Stimulated activated naive CD8-positive, alpha-beta T cell treated with anti-CD3 and anti-CD28 coated beads, Interleukin-15, amount 100 ng/mL, for 72 hours (primary cell): ENCODE results near the gene WTAP.
"Not testable (repeated sequence)": the region's sequence is repeated elsewhere in the genome, so short reads cannot be mapped to it uniquely, and the experiment has no call there.

ENCODE experiments used
- ATAC-seq: fragments of 150-1000 bp; cut with Tn5 transposase; 2 replicates; pipeline ENCODE4 v1.10.0; 2021; ENCODE audit warnings: mild to moderate bottlenecking, moderate library complexity
- DNase-seq, 2 donors: peaks; one replicate each; pipeline ENCODE4 v3.0.0; 2021 to 2022
- H3K27ac Mint-ChIP-seq, 2 donors: one replicate each; pipeline ENCODE4 v1.8.0; 2022; ENCODE audit warnings: mild to moderate bottlenecking in 2 of 2, mixed read lengths in 2 of 2, moderate library complexity in 2 of 2
- H3K27me3 Mint-ChIP-seq: one replicate; pipeline ENCODE4 v1.8.0; 2022; ENCODE audit warnings: mixed read lengths
- H3K4me1 Mint-ChIP-seq: one replicate; pipeline ENCODE4 v1.8.0; 2022; ENCODE audit warnings: mild to moderate bottlenecking, mixed read lengths
- H3K4me3 Mint-ChIP-seq, 2 donors: one replicate each; pipeline ENCODE4 v1.8.0; 2022; ENCODE audit warnings: mild to moderate bottlenecking in 2 of 2, mixed read lengths in 2 of 2, moderate library complexity in 1 of 2
- H3K9me3 Mint-ChIP-seq, 2 donors: one replicate each; pipeline ENCODE4 v1.8.0; 2022; ENCODE audit warnings: mixed read lengths in 2 of 2

WTAP gene

DNA sequence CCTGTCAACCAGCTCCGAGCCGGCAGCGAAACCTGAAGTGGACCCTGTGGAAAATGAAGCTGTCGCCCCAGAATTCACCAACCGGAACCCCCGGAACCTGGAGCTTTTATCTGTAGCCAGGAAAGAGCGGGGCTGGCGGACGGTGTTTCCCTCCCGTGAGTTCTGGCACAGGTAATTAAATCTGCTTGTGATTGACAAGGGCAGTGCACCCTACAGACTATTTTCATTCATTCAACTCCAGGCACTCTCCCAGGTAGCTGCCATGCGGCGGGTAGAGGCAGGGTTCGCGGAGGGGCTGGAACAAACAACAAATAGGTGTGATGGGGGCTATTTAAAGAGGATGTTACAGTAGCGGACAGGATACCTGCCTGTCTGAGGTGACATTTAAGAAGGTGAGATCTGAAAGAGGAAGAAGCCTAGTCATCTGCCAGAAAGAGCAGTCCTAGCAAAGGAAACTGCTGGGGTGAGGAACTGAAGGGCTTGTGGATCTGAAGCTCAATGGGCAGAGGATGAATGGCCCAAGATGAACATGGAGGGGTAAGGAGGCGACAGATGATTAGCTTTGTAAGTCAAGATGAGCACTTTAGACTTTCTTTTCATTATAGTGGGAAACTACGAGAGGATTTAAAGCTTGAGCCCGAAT is 63.8 kb downstream of the WTAP start:
- DNase-seq (peak; percentile 15 to 27), ATAC-seq (no peak)
- peak overlapping the region; percentile 97 for H3K27ac Mint-ChIP-seq
- no peaks in the 10 kb centered on the region for H3K9me3 Mint-ChIP-seq
- peaks cover 67% of the 10 kb centered on the region for H3K4me1 Mint-ChIP-seq
- H3K27me3 Mint-ChIP-seq = no peaks in the 10 kb centered on the region
- H3K4me3 Mint-ChIP-seq = peak overlapping the region; percentile 93 to 96

DNA sequence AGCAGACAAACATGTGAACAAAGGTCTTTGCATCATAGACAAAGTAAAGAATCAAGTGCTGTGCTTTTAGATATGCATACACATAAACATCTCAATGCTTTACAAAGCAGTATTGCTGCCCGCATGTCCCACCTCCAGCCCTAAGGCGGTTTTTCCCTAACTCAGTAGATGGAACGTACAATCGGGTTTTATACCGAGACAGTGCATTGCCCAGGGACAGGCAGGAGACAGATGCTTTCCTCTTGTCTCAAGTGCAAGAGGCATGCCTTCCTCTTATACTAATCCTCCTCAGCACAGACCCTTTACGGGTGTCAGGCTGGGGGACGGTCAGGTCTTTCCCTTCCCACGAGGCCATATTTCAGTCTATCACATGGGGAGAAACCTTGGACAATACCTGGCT is 67.7 kb downstream of the WTAP start:
- not testable (repeated sequence) for DNase-seq, H3K4me3 Mint-ChIP-seq, H3K27me3 Mint-ChIP-seq, H3K9me3 Mint-ChIP-seq, H3K27ac Mint-ChIP-seq, ATAC-seq
- H3K4me1 Mint-ChIP-seq = peaks cover 50% of the 10 kb centered on the region

DNA sequence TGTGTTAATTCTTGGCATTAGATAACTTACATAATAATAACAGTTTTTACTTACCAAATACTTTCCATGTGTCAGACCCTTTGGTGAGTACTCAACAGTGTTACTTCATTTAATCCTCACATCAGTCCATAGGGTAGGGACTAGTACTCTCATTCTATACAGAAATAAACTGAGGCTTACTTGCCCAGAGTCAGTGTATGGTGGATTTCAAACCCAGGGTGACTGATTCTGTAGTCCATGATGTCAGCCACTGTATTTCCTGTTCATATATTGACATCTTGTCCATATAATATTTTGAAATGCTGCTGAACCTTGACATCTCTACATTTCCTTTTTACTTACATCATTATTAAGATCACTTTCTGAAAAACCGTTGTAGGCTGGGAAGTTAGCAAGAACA is 70.2 kb downstream of the WTAP start:
- H3K4me1 Mint-ChIP-seq = peaks cover 33% of the 10 kb centered on the region
- no peaks in the 10 kb centered on the region for H3K9me3 Mint-ChIP-seq
- DNase-seq (no peak), ATAC-seq (no peak)
- H3K27ac Mint-ChIP-seq = no peak overlapping the region
- no peaks in the 10 kb centered on the region for H3K27me3 Mint-ChIP-seq
- no peak overlapping the region for H3K4me3 Mint-ChIP-seq

DNA sequence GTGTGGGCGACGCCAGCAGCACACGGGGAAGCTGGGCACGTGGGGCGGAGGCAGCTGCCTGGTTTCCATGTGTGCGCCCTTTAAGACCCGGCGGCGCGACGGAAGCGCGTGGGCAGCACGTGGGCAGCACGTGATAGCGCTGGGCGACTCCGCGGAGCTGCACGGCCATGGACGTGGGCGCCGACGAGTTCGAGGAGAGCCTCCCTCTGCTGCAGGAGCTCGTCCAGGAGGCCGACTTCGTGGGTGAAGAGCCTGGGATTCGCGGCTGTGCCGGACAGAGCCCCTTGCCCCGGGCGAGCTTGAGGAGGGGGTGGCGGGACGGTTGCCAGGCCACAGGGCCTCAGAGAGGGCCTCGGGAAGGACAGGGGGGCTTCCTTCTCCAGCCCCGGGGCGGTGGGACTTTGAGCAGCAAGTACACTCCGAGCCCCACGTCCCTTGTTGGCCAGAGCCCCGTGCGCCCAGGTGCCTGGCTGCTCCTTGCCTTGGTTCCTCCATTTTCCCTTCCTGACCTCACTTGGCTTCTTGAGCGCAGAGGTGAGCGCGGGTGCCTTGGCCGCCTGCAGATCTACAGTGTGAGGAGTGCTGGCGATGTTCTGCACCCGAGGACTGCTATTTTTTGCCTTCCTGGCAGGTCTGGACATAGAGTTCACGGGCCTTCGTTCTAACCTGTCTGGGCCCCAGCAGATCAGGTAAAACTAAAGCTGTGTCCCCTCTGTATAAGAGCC is 73.0 kb downstream of the WTAP start, which contains the start of gene PNLDC1:
PNLDC1 (plus strand) TSS at position 136 of the 725 bp plus-strand sequence; CDS start at position 168, 32 bp downstream.
- H3K27ac Mint-ChIP-seq = peak within 1 kb of the TSS in 1 of 2 donors; percentile 3
- peaks cover 11% of the 10 kb centered on the region for H3K4me1 Mint-ChIP-seq
- DNase-seq = no peak
- no peak within 1 kb of the TSS for H3K4me3 Mint-ChIP-seq
- no peaks in the 10 kb centered on the region for H3K9me3 Mint-ChIP-seq
- H3K27me3 Mint-ChIP-seq = no peaks in the 10 kb centered on the region
- ATAC-seq = peak; percentile 60

DNA sequence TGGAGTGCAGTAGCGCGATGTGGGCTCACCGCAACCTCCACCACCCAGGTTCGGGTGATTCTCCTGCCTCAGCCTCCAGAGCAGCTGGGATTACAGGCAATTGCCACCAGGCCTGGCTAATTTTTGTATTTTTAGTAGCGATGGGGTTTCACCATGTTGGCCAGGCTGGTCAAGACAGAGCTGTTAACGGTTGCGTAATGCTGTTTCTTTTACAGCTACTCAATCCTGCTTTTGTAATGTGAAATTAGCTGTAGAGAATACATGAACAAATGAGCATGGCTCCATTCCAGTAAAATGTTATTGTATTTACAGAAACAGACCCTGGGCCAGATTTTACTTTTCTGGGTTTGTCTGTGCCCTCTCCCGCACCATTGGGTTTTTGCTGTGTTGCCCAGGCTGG is 74.6 kb downstream of the WTAP start:
- Mint-ChIP-seq H3K4me3 (no peak overlapping the region), H3K27me3 (no peaks in the 10 kb centered on the region), H3K4me1 (no peaks in the 10 kb centered on the region), H3K27ac (no peak overlapping the region), H3K9me3 (no peaks in the 10 kb centered on the region)
- no peak for ATAC-seq
- no peak for DNase-seq

DNA sequence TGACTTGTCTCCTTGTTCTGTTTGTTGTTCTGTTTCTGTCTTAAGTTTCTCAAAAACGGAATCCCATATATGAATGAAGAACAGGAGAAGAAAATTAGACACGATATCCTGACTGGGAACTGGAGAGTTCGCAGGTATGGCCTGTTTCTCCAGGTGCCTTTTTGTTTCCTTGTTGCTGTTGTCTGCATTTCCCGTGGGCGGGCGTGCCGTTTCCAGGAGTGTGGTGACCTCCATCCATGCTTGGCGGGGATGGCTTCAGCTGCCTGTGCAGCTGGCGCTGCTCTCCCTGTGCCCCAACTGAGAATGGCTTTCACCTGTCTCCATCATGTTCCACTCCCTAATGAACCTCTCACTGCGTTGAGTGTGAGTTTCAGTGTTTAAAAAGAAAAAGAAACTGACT is 77.2 kb downstream of the WTAP start:
- H3K4me1 Mint-ChIP-seq = no peaks in the 10 kb centered on the region
- H3K4me3 Mint-ChIP-seq = no peak overlapping the region
- no peaks in the 10 kb centered on the region for H3K9me3 Mint-ChIP-seq
- H3K27ac Mint-ChIP-seq = no peak overlapping the region
- H3K27me3 Mint-ChIP-seq = no peaks in the 10 kb centered on the region
- DNase-seq (no peak), ATAC-seq (no peak)

DNA sequence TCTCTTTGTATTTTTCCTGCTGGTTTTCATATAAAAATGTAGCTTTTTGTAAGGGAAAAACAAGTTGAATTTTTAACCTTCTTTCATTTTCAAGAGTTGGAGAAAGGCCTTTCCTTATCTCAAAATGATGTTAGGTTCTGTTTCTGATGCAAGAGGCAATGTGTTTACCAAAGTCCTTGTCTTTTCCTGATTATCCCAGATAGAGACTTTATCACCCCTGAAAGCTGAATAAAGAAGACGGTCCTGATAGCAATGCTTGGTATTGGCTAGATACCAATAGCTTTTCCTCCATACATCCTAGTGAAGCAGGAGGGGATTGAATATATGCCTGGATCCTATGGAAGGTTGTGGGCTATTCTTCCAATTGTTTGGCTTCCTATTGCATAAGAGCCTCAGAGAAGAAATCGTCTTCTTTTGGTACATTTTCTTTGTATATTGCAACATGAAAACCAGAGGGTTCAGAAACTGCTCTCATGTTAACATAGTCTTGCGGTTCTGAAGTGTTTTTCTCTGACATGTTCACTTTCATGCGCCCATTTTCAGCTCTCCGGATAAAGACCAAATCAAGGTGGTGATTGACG is 78.2 kb downstream of the WTAP start:
- H3K4me1 Mint-ChIP-seq = no peaks in the 10 kb centered on the region
- ATAC-seq = no peak
- peak overlapping the region in 1 of 2 donors; percentile 12 for H3K27ac Mint-ChIP-seq
- no peaks in the 10 kb centered on the region for H3K27me3 Mint-ChIP-seq
- H3K9me3 Mint-ChIP-seq = no peaks in the 10 kb centered on the region
- H3K4me3 Mint-ChIP-seq = no peak overlapping the region
- DNase-seq = no peak
